ENCODE measurements around the gene KRT80. TPM values are rescaled to one million over a fixed set of nuclear protein-coding genes. Genes with fewer than 3 reads are reported as not detected.

Gene KRT80
- total RNA-seq, 1 donor from 2014 or later: not detected

Other genes with a start within 250 kb of the KRT80 start
- 40.9 TPM for gene ACVR1B, start 240.3 kb downstream of the KRT80 start, total RNA-seq
- 117 TPM for gene TAMALIN, start 185.1 kb downstream of the KRT80 start, total RNA-seq
- gene NR4A1, start 140.6 kb downstream of the KRT80 start, total RNA-seq: 863 TPM
- gene ATG101, start 122.0 kb downstream of the KRT80 start, total RNA-seq: 36.2 TPM
- 0.45 TPM for gene SMIM41, start 112.3 kb downstream of the KRT80 start, total RNA-seq
- gene KRT7, start 41.2 kb upstream of the KRT80 start, total RNA-seq: 11.7 TPM
- gene KRT86, start 82.6 kb upstream of the KRT80 start, total RNA-seq: not detected
- gene KRT81, start 99.5 kb upstream of the KRT80 start, total RNA-seq: not detected
- not detected for gene KRT83, start 129.4 kb upstream of the KRT80 start, total RNA-seq
- not detected for gene KRT85, start 175.5 kb upstream of the KRT80 start, total RNA-seq
- gene KRT84, start 193.6 kb upstream of the KRT80 start, total RNA-seq: not detected
- not detected for gene KRT82, start 214.3 kb upstream of the KRT80 start, total RNA-seq
- gene KRT75, start 242.4 kb upstream of the KRT80 start, total RNA-seq: not detected

Measured in mesenteric fat pad (tissue), 1 donor.